Stimulated activated CD8-positive, alpha-beta memory T cell treated with anti-CD3 and anti-CD28 coated beads, Interleukin-4, amount 100 ng/mL, for 24 hours (primary cell): Measurements from ENCODE around the gene ARPP19.
"Not testable (repeated sequence)": the region's sequence is repeated elsewhere in the genome, so short reads cannot be mapped to it uniquely, and the experiment has no call there.

Experiments
- DNase-seq: peaks from one replicate; pipeline ENCODE4 v3.0.0-alpha.2; 2020; ENCODE audit warnings: low read depth

ARPP19 gene

GRCh38 chr15:52551186-52551585 lies 17.6 kb downstream of the ARPP19 start:
- not testable (repeated sequence) for DNase-seq

GRCh38 chr15:52546031-52546751 lies 22.6 kb downstream of the ARPP19 start:
- DNase-seq, result no peak

- no peak for DNase-seq
These were observed 28.3 kb downstream of the ARPP19 start for GRCh38 chr15:52540374-52541012.

GRCh38 chr15:52537459-52537858 lies 31.4 kb downstream of the ARPP19 start:
- DNase-seq, result no peak

GRCh38 chr15:52532427-52532826 lies 36.4 kb downstream of the ARPP19 start:
- no peak for DNase-seq

GRCh38 chr15:52529940-52530339 lies 38.9 kb downstream of the ARPP19 start:
- DNase-seq, result no peak

GRCh38 chr15:52529341-52529924 lies 39.4 kb downstream of the ARPP19 start:
- DNase-seq, result no peak

- peak; percentile 71 for DNase-seq
These were observed 40.1 kb downstream of the ARPP19 start, which contains the start of gene MYO5A for GRCh38 chr15:52528564-52529340. Gene MYO5A (minus strand): TSS chr15:52528880. CDS start chr15:52528806, 74 bp downstream.

GRCh38 chr15:52527911-52528563 lies 40.8 kb downstream of the ARPP19 start:
- DNase-seq, result peak; percentile 28

- DNase-seq, result no peak
These were observed 41.5 kb downstream of the ARPP19 start for GRCh38 chr15:52527196-52527910.

GRCh38 chr15:52524223-52525136 lies 44.4 kb downstream of the ARPP19 start:
- DNase-seq, result no peak

GRCh38 chr15:52523647-52524046 lies 45.2 kb downstream of the ARPP19 start:
- no peak for DNase-seq

- no peak for DNase-seq
These were observed 45.6 kb downstream of the ARPP19 start for GRCh38 chr15:52523192-52523591.

GRCh38 chr15:52521682-52522081 lies 47.1 kb downstream of the ARPP19 start:
- DNase-seq, result no peak

- no peak for DNase-seq
These were observed 48.4 kb downstream of the ARPP19 start for GRCh38 chr15:52520421-52520820.

GRCh38 chr15:52518487-52519371 lies 50.1 kb downstream of the ARPP19 start:
- no peak for DNase-seq

- no peak for DNase-seq
These were observed 51.8 kb downstream of the ARPP19 start for GRCh38 chr15:52517014-52517413.

- DNase-seq, result no peak
These were observed 53.5 kb downstream of the ARPP19 start for GRCh38 chr15:52515343-52515742.

- no peak for DNase-seq
These were observed 54.3 kb downstream of the ARPP19 start for GRCh38 chr15:52514482-52514881.
